ENCODE results near the gene TRAFD1.

Gene TRAFD1

DNA sequence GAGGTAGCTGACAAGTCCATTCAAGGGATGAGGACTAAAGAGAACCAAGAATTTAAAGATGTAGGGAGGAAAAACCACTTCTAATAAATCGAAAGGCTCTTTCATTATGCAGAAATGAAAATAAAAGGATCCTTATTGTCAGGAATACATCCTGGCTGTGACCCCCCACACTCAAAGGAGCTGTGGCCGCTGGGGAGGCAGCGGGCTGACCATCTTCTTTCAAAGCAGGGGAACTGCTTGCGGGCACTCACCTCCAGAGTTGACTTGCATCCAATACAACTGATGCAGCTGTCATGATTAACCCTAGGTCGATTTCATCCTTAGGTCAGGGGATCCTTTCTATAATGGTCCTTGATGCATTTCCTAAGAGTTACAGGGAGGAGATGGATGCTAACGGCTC, 35.3 kb downstream of the TRAFD1 start:
- no peak for DNase-seq (ENCODE audit: low read depth)

DNA sequence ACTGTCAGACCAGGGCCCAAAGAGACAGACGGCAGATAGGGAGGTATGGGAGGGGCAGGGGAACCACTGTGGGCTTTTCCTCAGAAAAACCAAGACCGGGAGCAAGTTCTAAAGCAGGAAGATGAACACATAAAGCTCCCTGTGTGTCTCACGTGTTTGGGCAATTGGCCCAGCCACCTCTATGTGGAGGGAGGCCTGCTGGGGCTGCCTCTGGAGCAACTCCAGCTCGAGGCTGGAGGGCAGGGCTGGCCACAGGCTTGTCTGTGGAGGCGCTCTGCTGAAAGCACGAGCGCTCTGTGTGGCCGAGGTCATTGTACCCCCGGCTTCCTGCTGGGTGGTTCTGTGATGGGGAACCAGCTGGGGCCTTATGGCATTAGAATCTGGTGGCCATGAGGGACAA, 36.4 kb downstream of the TRAFD1 start:
- no peak for DNase-seq (ENCODE audit: low read depth)

DNA sequence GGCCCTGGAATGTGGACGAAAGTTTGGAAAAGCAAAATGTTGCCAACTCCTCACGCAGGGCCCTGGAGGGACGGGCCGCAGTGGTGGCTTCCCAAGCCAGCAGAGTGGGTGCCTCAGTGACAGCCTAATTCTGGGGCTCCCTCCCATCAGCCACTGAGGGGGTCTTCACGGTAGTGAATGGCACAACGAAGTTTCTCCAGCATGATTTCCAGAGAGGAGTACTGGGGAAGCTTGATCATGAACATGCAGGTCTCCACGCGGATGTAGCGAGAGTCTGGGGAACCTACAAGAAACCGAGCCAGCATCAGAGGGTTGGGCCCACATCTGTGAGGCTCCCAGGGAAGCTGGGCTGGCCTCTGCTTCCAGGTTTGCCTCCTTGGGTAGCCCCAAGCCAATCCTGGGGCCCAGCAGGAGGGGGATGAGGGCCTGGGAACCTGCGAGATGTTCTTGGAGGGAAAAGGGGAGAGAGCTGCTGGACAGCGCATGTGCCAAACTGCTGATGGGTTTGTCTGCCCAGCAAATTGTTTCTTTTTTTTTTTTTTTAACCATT, 37.0 kb downstream of the TRAFD1 start:
- DNase-seq (ENCODE audit: low read depth): no peak

DNA sequence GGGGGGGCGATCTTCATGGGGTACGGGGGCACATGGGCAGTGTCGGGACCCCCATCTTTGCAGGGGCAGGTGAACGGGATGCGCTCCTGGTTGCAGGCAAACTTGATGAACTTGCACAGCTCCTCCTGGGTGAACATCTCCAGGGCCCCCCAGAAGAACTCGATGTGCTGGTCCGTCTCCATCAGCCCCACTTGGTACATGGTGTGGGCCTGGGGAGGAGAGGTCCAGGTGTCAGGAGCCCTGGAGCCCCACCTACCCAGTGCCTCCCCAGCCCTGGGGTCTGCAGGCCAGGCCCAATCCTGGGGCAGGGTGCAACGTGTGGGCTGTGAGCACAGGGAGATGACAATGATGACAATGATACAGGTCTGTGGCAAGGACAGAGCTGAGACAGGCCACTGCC, 37.7 kb downstream of the TRAFD1 start:
- DNase-seq (ENCODE audit: low read depth): no peak

DNA sequence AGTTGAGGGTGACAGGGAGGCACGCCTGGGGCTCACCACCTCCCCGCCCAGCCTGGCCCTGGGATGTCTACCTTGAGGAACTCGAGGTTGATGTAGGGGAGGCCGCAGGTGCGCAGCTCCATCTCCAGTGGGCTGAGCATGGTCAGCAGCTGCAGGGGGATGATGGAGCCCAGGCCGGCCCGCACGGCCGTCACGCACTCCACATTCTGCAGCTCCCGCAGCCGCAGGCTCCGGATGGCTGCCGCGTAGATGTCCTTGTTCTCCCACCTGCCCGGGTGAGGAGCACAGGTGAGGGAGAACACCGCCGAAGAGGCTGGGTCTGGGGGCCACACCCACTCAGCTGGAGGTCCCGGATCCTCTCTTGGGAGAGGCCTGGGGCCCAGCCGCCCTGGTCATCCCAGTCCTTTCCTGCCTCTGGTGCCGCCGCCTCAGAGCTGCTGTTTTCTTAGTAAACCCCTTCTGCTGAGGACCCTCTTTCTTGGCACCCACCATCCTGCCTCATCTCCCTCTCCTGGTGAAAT, 38.2 kb downstream of the TRAFD1 start:
- no peak for DNase-seq (ENCODE audit: low read depth)

DNA sequence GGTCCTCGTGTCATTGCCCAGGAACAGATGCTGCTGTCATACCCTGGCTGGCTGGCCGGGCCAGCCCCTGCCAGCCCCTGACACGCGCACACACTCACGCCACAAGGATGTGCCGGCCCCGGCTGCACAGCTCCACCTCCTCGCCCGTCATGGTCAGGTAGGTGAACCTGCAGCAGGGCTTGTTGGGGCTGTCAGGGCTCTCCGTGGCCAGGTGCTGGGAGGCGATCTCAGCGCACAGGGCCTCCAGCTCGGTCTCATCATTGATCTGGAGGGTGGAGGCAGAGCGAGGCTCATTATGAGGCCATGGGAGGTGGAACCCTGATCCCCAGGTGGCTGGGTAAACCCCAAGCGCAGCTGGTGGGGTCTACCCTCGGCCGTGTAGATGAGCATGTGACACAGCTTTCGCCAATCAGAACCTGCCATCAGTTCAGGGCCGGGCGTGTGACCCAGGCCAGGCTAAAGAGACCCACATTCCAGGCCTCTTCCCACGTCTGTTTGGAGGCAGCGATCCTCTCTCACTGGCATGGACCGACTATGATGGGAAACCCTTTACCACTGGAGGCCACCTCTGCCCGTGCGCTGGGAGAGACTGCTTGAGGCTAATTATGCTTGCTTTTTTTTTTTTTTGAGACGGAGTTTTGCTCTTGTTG, 38.8 kb downstream of the TRAFD1 start:
- no peak for DNase-seq (ENCODE audit: low read depth)

DNA sequence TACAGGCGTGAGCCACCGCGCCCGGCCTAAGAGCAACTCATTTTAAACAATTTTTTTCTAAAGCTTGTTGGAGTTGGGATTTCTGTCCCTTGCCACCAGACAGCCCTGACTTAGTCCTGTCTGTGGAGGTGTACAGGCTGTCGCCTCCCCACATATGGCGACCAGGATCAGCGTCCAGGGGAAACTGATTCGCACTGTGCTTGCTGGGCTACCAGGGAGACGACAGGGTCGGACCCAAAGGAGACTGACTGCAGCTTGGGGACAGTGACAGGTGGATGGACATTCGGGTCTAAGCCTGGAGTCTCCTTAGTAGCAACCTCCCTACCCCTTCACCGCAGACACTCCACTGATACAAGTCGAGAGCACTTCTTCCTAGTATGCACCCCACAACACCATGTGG, 40.3 kb downstream of the TRAFD1 start:
- no peak for DNase-seq (ENCODE audit: low read depth)

DNA sequence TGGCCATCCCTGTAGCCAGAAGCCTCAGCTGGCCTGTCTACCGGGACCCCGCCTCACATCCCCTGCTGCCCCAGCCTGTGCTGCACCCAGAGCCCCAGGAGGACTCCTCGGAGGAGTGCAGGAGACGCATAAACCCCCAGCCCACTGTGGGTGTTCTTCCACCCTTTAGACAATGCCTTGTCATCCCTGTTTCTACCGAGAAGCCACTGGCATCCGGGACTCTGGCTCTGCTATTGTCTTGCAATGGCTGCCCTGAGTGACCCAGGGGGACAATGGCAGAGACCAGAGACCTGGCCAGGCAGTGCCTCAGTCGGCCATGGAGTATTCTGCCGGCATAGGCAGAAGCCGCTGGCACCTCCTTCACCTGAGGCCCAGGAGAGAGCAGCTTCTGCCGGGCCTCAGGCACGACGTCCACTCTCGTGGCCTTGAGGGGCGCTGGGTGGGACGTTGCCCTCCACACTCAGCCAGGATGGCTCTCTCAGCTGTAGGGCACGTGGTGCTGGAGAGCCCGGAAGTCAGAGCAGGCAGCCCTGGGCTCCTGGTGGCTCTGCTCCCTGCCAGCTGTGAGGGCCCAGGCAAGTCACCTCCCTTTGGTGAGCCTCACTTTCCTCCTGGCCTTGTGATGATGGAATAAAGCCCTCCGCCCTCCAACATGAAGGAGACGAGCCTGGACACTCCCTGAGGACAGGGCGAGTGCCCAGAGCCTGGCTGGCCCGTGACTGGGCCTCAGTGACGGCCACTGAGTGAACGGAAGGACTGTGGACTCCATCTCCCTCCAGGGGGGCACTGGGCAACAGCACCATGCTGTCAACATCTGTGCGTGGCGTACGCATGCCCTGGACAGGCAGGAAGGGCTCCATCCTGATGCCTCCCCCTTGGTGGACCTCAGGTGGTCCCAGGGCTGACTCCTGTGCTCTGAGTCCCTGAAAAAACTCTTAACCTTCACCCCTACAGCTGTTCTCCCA, 41.0 kb downstream of the TRAFD1 start:
- no peak for DNase-seq (ENCODE audit: low read depth)

DNA sequence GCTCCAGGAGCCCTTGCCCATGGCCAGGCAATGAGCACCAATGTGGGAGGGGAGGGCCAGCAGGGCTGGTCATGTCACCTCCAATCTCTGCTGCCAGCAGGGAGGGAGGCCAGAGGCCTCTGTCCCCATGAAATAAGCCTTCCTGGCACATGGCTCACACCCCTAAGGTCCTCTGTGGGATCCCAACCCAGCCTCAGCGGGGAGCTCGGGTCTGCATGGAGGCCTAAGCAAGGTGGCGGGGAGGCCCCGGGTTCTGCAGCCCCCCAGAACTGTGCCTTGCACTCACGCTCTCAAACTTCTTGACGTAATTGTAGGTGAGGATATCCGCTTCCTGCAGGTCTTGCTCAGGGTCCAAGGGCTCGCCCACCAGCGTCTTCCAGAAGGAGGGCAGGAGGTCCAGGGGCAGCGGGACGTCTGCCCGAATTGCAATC, 41.7 kb downstream of the TRAFD1 start:
- DNase-seq (ENCODE audit: low read depth): no peak

DNA sequence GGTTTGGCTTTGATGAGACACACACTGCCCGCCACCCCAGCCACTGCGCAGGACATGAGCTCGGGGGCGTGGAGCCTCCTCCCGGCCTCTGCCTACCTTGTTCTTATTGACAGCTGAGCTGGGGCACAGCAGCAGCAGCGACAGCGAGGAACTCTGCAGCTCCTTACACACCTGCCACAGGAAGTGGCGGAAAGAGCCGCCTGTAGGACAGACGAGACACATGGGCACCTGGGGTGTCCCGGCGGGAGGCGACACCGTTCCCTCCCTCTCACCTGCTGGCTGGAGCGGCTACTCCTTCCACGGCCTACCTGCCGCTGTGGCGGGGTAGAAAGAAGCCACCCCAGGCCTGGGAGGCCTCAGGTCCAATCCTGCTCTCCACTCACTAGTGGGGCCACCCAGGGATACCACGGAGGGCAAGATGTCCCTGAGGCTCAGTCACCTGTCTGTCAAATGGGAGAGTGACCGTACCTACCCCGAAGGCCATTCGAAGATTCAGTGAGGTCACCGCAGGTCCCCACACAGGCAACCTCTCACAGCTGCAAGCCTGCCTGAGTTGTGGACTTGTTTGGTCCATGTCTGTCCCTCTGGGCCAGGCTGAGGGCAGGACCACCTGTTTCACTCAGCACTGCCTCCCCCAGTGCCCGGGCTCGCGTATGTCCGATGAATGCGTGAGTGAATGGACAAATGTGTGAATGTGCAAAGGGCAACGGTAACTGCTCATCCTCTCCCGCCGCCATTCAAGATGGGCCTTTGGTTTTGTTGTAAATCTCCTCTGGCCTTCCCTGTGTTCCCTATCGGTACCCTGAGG, 42.6 kb downstream of the TRAFD1 start:
- DNase-seq (ENCODE audit: low read depth): no peak

DNA sequence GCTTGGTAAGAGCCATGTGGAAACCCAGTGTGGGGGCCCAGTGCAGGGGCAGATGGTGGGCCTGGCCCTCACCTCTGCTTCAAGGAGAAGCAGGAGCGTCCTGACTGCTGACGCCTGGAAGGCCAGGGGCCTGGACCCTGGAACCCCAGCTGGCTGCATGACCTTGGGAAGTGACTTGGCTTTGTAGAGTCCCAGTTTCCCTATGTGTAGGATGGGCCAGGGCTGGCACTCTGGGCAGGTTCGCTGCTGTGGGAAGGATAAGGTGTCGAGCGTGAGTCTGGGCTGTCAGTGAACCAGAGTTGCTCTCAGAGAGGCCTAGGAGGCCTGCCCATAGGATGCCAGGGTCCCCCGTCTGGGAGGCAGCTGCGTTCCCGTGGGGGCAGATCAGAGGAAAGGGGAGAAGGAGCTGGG, 43.2 kb downstream of the TRAFD1 start:
- no peak for DNase-seq (ENCODE audit: low read depth)

DNA sequence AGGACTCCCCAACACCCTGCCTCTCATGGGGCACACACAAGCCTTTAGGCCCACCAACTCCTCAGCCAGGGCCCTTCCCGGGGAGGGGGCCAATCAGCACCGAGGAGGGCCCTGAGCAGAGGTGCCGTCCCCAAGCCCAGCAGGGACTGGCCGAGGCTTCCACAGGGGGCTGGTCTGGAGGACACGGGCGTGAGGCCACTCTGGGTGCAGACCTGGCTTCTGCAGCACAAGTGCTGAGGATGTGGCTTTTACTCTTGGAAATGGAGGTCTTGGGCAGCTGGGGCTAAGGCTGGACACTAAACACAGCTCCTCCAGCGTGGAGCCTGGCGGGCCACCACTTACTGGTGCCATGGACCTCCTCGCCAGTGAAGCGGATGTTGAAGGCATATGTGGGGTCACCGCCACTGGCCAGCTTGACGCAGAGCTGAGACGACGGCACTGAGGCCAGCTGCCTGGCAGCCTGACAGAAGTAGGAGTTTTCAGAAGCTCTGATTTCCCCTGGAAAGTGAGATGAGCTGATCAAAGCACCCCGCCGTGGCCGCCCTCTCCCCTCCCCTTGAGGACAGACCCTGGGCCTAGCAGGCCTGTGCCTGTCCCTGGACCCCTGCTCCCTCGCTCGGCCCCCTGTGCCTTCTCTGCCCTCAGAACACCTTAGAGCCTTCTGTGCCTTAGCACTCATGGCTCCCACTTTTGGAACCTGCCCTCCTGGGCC, 44.0 kb downstream of the TRAFD1 start:
- no peak for DNase-seq (ENCODE audit: low read depth)

DNA sequence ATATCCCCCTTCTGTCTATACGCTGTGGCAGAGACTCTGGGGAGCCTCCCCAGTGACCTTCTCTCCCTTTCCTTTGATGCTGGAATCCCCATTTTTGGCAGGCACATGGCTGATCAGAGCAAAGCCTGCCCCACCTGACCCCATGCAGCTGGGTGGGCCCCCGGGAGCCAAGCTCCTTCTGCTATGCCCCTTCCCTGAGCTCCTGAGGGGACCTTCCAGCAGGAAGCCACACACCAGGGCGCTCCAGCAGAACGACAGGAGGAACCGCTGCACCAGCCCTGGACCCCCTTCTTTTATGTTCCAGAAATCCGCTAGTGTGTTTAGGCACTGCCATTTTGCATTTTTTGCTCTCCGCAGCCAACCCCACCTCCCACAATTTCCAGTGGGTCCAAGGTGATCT, 44.6 kb downstream of the TRAFD1 start:
- DNase-seq (ENCODE audit: low read depth): no peak

DNA sequence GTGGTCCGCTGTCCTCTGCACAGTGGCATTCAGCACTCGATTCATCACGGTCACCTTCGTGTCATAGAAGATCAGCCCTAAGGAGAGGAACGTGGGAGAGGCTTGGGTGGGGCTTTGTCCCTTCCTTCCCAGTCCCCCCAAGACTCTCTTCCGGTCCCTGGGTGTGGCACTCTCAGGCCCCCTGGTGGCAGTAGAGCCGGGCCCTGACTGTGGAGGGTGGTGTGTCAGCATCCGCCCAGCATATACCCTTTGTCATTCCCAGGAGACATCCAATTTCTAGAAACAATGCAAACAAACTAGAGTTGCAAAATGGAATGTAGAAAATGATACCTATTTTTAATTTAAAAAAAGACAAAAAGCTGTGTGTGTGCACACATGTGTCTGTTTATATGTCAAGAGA, 45.0 kb downstream of the TRAFD1 start:
- no peak for DNase-seq (ENCODE audit: low read depth)

DNA sequence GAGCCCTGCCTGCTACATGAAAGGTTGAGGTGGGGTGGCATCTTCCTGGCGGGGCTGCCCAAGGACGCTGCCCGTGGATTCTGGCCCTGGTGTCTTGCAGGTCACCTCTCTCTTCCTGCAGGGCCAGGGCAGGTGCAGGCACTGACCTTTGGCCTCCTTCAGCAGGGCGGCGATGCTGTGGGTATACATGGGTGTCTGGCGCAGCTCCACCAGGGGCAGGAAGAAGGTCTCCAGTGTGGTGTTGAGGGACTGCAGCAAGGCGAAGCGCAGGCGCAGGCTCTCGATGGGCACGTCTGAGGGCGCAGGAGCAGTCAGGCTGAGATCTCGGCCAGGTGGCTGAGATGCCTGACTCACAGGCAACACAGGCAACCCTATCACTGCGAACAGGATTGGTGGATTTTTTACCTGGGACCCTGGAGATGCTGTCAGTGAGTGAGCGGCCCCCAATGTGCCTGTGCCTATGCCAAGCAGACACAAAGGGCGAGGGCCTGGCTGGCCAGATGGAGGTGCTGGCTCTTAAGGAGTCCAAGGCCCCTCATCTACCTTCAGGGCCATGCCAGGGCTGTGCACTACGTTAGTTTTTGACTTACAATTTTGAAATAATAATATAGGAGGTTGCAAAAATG, 45.7 kb downstream of the TRAFD1 start:
- DNase-seq (ENCODE audit: low read depth): no peak

DNA sequence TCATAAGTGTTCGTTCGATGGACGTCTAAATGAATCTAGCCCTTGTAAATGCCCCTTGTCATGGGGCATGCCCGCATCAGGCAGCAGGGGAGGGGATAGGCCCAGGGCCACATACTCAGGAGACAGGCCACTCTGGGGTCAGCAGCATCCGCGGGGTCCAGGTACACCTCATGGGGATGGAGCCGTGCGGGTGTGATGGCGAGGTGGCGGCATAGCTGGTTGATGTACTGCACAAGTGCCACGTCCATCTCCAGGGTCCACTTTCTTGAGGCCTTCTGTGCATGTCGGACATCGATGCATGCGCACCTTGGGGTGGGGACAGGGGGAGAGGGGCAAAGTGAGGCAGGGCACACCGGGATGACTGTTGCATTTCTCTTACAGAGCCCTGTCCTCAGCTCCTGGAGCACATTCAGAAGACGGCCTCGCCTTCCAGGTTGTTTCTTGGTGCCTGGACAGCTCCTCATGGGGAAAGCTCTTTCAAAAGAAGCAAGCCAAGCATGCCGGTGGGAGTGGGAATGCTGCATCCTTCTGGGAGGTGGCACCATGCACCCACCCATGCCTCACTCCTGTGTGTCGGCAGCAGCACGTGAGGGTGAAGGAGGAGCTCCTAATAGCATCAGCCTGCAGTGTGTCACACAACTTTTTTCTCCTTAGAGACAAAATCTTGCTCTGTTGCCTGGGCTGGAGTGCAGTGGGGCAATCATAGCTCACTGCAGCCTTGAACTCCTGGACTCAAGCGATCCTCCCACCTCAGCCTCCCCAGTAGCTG, 47.4 kb downstream of the TRAFD1 start:
- no peak for DNase-seq (ENCODE audit: low read depth)

DNA sequence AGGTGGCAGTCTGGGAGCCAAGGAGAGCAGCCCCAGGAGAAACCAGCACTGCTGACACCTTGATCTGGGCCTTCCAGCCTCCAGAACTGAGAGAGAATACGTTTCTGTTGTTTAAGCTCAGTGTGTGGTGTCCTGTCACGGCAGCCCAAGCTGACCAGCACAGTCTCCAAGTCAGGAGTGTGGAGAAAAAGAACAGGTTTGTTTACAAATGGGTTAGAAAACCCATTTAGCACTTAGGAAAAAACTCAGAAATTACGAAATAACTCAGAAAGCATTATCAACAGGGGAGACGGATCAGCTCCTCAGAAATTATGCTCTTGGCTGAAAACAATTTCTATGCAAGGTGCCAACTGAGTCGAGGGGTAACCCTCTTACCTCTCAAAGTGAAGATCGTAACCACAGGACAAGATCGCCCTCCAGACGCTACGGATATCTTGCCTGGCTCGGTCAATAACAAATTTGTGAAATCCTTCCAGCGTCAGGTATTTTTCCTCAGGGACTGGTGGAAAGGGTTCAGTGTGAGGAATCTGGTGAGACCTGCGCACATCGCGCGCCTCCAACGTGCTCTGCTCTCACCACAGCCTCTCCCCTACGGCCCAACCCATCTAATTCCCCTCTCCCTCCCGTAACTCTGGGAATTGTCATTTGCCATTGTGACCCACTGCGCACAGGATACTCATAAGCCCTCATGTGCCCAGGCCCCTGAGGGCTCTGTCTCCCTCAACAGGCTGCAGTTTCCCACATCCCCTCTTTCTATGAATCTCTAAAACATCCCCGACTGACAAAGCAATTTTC, 50.2 kb downstream of the TRAFD1 start:
- DNase-seq (ENCODE audit: low read depth): no peak

DNA sequence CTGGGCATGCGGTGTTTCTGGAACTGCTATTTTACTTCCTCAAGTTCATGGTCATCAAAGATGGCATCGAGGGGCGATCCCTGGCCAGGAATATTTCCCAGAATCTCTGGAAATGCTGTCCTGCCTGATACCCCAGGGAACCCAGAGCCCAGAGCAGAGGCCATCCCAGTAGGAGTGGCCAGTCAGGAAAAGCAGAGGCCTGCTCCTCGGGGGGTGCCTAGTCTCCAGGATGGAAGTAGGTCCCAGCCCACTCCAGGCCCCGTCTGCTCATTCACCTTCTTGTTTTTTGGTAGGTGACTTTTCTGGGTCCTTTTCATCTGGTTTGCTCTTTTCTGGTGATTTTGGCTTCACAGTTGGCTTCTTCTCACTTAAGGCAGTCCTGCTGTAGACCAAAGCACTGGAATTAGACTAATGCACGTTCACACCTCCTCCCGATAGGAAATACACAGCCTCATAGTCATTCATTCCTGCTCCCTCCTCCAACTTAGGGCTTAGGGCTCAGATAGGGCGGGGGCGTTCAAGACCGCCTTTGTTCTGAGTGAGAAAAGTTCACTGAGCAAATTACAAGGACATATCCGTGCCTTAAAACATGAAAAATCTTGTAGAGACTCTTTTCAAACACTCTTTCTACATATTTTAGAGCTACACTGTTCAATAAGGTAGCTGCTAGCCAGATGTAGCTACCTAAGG, 51.1 kb downstream of the TRAFD1 start:
- DNase-seq (ENCODE audit: low read depth): no peak

DNA sequence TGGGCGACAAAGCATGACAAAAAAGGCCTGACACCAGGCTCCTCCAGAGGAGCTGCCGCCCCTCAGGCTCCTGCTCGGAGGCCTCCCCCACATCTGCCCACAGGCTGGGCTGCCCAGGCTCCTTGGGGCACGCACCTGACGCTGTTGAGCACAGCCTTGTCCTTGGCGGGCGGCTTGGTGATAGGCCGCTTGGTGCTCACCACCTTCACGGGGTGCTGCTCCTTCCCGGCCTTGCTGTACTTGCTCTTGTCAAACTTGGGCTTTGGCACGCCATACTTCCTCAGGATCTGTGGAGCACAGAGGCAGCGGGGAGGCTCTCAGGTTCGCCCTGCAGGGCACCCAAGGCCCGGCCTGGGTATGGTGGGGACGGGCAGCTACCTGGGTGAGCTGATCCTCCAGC, 53.4 kb downstream of the TRAFD1 start:
- no peak for DNase-seq (ENCODE audit: low read depth)
